H1 (cell line): ENCODE data around the gene GSTCD. TPM values are rescaled to one million over a fixed set of nuclear protein-coding genes. Genes with fewer than 3 reads are reported as not detected.

Experiments used
- EGR1 ChIP-seq: IDR thresholded peaks from 2 replicates; pipeline ENCODE4 v1.6.1; 2011; ENCODE audit warnings: low read depth, low read length, borderline replicate concordance
- PHF8 ChIP-seq: fragments of 200-600 bp; sonication (generic); conservative IDR thresholded peaks from 2 replicates; pipeline ENCODE4 v1.7.1; 2012; ENCODE audit warnings: low read depth, mild to moderate bottlenecking, inconsistent platforms, low read length, moderate library complexity
- SIRT6 ChIP-seq: IDR thresholded peaks from one replicate; pipeline ENCODE4 v1.7.1; 2012; ENCODE audit warnings: low read length, inconsistent platforms
- polyA plus RNA-seq, 7 experiments: library from polyadenylated mRNA; depleted of rRNA in 3 of 7; stranded (reverse) in 5 of 7; unstranded in 2 of 7; fragments of >200 nt in 5 of 7; fragments of 200-250 nt in 2 of 7; gene quantifications; 1 replicate in 5 of 7; 2 replicates in 1 of 7; 4 replicates in 1 of 7; pipeline versions ENCODE4 v1.2.1 to v1.2.3, GENCODE V29; 2011 to 2013; ENCODE audit warnings: missing spikeins in 2 of 7, mixed read lengths in 2 of 7
- total RNA-seq: library from RNA; stranded (reverse); fragmentation: NEBNext Ultra II Directional; extraction: Animal tissue kit (Norgen Biotek cat#: 25700); gene quantifications from 2 replicates; pipeline ENCODE4 v1.2.1, GENCODE V29; 2021

Gene GSTCD
- total and polyA plus RNA-seq, 2 of the 8 experiments (the other 6 are each of a cell fraction or from before 2014, with no cell fraction given): 8.5 to 24.6 TPM

GRCh38 chr4:105786748-105787147 lies 78.2 kb downstream of the GSTCD start (continued):
- no peak for TF ChIP-seq EGR1
- no peak for TF ChIP-seq SIRT6
- no peak for TF ChIP-seq PHF8
